Gastroesophageal sphincter (tissue), 4 donors: ENCODE measurements around the gene RHCE. TPM values are rescaled to one million over a fixed set of nuclear protein-coding genes. Genes with fewer than 3 reads are reported as not detected.
"Not testable (repeated sequence)": the region's sequence is repeated elsewhere in the genome, so short reads cannot be mapped to it uniquely, and the experiment has no call there.

ENCODE experiments used
- ATAC-seq: fragments of 150-250 bp; one replicate; pipeline ENCODE4 v1.9.1; 2016; ENCODE audit warnings: mild to moderate bottlenecking, moderate library complexity
- H3K27ac ChIP-seq, 4 donors: fragments of 200-600 bp; sonication (generic) in 3 of 4; 1 replicate in 3 of 4; 2 replicates in 1 of 4; pipeline ENCODE4 v1.5.1; 2016 to 2019
- H3K27me3 ChIP-seq: fragments of 200-600 bp; sonication (generic); one replicate; pipeline ENCODE4 v1.5.1; 2019
- H3K36me3 ChIP-seq, 2 donors: fragments of 200-600 bp; sonication (generic); one replicate each; pipeline ENCODE4 v1.5.1; 2019; ENCODE audit warnings: control low read depth in 1 of 2
- H3K4me1 ChIP-seq, 3 donors: fragments of 200-600 bp; sonication (generic); 1 replicate in 2 of 3; 2 replicates in 1 of 3; pipeline ENCODE4 v1.5.1; 2016 to 2019; ENCODE audit warnings: control low read depth in 2 of 3
- H3K4me3 ChIP-seq, 2 donors: fragments of 200-600 bp; sonication (generic); one replicate each; pipeline ENCODE4 v1.5.1; 2019; ENCODE audit warnings: mild to moderate bottlenecking in 1 of 2, moderate library complexity in 1 of 2
- H3K9me3 ChIP-seq, 3 donors: fragments of 200-600 bp; sonication (generic); one replicate each; pipeline ENCODE4 v1.5.1; 2017 to 2019; ENCODE audit warnings: control low read depth in 2 of 3
- EP300 ChIP-seq: sonication (generic); formaldehyde crosslinking; IDR thresholded peaks from one replicate; pipeline ENCODE4 v1.6.1; 2017; ENCODE audit warnings: antibody characterized with exemption, mild to moderate bottlenecking
- POLR2A ChIP-seq, 2 donors: fragments of 450-650 bp; IDR thresholded peaks; one replicate each; pipeline ENCODE4 v1.6.1; 2017; ENCODE audit warnings: antibody characterized with exemption in 2 of 2, mild to moderate bottlenecking in 2 of 2, moderate library complexity in 1 of 2
- POLR2AphosphoS5 ChIP-seq: sonication (generic); formaldehyde crosslinking; IDR thresholded peaks from one replicate; pipeline ENCODE4 v1.6.1; 2017; ENCODE audit warnings: antibody characterized with exemption
- WGBS, 2 donors: methylation state at CpG; one replicate each; pipeline ENCODE4 v1.1.5; 2018; ENCODE audit warnings: low coverage in 1 of 2; 5-methylcytosine and 5-hydroxymethylcytosine counted together
- total RNA-seq, 4 donors: library from RNA; depleted of rRNA; stranded (reverse); fragments of >200 nt; gene quantifications; one replicate each; pipeline ENCODE4 v1.1.0, GENCODE V29; 2016
- TF ChIP-seq, protein P1 (sequence below), 4 experiments: fragments of 200-600 bp in 2 of 4; fragments of 450-650 bp in 2 of 4; sonication (generic) in 1 of 4; IDR thresholded peaks; one replicate each; pipeline ENCODE4 v1.5.1; 2017 to 2019; ENCODE audit warnings: antibody characterized with exemption in 4 of 4, mild to moderate bottlenecking in 2 of 4, moderate library complexity in 2 of 4

Gene RHCE
- total RNA-seq, 4 donors from 2014 or later, result not detected

DNA sequence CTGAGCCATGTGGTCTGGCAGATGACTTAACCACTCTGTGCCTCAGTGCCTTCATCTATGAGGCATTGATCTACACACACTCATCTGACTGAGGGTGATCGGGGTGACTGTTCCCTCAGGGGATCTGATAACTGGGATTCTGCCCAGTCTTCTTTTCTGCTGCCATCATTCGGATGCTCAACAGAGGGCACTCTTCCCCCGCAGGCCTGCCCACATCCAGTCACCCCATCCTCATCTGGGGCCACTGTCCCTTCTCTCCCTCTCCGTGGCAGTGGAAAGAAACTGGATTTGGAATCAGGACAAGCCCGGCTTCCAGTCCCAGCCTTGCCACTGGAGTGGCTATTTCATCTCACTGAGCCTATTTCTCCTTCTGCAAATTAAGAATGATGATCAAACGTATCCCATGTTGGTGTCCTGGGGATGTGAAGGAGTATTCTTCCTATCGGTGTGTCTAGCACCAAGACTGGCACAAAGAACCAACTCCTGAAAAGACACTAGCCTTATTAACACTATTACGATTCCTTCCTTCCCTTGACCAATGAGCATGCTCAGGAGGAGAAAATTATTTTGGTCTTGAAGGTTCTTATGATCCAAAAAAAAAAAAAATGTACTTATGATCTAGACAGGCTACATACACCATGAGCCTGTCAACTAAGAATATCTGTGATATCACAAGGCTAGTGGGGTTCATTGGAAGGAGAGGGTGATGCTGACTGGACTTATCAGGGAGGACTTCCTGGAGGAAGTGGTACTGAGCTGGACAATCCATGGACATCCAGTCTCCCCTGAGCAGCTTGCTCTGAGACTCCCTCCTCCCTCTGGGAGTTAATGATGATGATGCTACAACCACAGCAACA, 17.4 kb downstream of the RHCE start:
- TF ChIP-seq, protein P1, sequence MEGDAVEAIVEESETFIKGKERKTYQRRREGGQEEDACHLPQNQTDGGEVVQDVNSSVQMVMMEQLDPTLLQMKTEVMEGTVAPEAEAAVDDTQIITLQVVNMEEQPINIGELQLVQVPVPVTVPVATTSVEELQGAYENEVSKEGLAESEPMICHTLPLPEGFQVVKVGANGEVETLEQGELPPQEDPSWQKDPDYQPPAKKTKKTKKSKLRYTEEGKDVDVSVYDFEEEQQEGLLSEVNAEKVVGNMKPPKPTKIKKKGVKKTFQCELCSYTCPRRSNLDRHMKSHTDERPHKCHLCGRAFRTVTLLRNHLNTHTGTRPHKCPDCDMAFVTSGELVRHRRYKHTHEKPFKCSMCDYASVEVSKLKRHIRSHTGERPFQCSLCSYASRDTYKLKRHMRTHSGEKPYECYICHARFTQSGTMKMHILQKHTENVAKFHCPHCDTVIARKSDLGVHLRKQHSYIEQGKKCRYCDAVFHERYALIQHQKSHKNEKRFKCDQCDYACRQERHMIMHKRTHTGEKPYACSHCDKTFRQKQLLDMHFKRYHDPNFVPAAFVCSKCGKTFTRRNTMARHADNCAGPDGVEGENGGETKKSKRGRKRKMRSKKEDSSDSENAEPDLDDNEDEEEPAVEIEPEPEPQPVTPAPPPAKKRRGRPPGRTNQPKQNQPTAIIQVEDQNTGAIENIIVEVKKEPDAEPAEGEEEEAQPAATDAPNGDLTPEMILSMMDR (IDR thresholded peaks at IDR 0.05), result peak in 2 of 4 experiments; percentile 12 to 45
- peak; percentile 70 for ATAC-seq
- not testable (repeated sequence) for H3K4me3 ChIP-seq, H3K9me3 ChIP-seq, H3K27me3 ChIP-seq, H3K4me1 ChIP-seq, H3K36me3 ChIP-seq, H3K27ac ChIP-seq
- WGBS, 2 donors, result no CpG with 5 or more reads among the region's 8 CpGs

DNA sequence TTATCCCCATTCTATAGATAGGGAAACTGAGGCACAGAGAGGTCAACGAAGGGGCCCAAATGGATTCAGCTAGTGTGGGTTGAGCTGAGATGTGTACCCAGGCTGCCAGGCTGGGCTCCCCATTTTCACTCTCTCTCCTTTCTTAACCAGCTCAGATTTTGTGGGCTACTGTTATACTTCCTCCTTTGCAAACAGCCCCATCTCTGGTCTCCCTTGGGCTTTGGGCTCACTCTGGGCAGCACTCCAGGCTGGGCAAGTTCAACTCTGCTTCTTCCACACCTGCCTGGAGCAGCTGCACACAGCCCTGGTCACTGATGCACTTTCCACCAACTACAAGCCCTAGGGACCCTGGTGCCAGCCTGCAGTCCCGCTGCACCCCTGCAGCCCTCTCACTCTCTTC, 22.5 kb downstream of the RHCE start:
- H3K27ac ChIP-seq, H3K4me1 ChIP-seq: not testable (repeated sequence)
- WGBS, 2 donors, result no CpG with 5 or more reads among the region's 2 CpGs

DNA sequence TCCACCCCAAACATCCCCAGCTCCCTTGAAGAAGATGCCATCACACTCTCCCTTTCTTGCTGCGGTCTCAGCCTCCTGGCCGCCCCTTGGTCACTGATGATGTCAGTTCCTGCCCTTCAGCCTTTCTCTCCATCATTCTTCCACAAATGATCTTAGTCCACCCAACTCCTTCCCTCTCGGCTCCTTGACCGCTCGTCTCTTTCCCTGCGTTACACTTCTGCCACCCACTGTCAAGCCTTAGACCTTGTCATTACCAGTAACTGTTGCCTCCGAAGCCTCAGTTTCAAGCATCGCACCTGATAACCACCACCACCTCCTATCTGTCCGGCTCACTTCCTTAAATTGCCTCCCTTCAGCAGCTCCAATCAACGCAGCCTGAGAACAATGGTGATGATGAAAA, 23.1 kb downstream of the RHCE start:
- H3K36me3 ChIP-seq, ATAC-seq, H3K9me3 ChIP-seq, H3K27me3 ChIP-seq, H3K4me1 ChIP-seq, H3K4me3 ChIP-seq, H3K27ac ChIP-seq: not testable (repeated sequence)
- WGBS, 2 donors, result 48 to 77% methylated on average over 2 to 6 of the region's 10 CpGs

More for the DNA sequence above, 22.5 kb downstream of the RHCE start:
- not testable (repeated sequence) for ATAC-seq, H3K4me3 ChIP-seq, H3K36me3 ChIP-seq, H3K9me3 ChIP-seq, H3K27me3 ChIP-seq

DNA sequence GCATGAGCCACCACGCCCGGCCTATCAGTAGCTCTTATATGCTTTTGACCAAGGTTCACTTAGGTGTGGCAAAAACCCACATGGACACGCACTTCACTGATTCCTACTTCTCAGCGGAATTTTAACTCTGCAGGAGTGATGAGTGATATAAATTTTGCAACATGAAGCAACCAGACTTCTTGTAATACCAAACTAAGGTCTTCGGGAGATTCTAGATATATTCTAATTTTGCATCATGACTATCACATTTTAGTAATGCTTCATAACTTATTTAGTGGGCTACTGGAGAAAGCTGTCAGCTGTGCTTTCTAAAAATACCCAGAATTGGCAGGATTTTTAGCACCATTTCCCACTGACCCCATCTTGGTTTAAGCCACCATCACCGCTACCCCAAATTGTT, 27.8 kb downstream of the RHCE start:
- 86 to 93% methylated on average over 3 to 6 of the region's 6 CpGs for WGBS, 2 donors
- Histone ChIP-seq H3K36me3 (no peaks in the 10 kb centered on the region), H3K9me3 (no peaks in the 10 kb centered on the region), H3K4me3 (no peak overlapping the region), H3K27ac (no peak overlapping the region), H3K4me1 (no peaks in the 10 kb centered on the region), H3K27me3 (no peaks in the 10 kb centered on the region)
- TF ChIP-seq EP300, result no peak
- no peak for TF ChIP-seq POLR2AphosphoS5
- TF ChIP-seq, protein P1 (IDR thresholded peaks at IDR 0.05), result no peak
- TF ChIP-seq POLR2A (IDR thresholded peaks at IDR 0.05), result no peak
- ATAC-seq, result no peak

DNA sequence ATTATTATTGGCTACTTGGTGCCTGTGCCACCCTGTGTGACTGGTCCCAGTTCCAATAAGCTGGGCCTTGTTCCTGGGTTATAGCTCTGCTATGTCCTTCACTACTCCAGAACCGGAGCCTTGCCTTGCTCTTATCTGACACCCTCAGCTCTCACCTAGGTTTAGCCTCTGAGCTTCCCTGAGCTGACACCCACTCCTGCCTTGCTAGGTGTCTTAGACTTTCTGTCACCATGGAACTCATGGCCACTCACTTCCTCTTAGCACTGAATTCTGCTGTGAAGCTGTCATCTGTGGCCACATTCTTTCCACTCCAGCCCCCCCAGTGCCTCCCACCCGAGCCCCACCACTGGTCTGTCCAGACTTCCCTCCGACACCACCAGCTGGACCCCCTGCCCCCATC, 30.9 kb downstream of the RHCE start:
- H3K27ac ChIP-seq, H3K4me1 ChIP-seq, ATAC-seq, H3K27me3 ChIP-seq, H3K4me3 ChIP-seq, H3K36me3 ChIP-seq, H3K9me3 ChIP-seq: not testable (repeated sequence)
- WGBS, 2 donors, result 73 to 75% methylated on average over 1 of the region's 3 CpGs

DNA sequence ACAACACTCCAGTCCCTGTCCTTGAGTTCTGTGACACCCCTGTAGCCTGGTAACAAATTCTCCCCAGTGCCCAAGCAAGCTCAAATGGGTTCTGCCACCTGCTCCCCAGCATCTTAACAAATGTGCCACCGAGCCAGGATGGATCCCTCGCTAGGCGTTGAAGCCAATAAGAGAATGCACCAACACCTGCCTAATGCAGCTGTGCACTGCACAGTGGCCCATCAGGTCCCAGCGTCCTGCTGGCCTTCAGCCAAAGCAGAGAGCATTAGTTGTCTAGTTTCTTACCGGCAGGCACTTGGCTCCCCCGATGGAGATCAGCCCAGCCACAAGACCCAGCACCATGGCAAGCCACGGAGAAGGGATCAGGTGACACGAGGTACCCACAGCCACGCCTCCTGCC, 31.9 kb downstream of the RHCE start:
- not testable (repeated sequence) for H3K36me3 ChIP-seq, H3K27me3 ChIP-seq, H3K4me1 ChIP-seq, H3K4me3 ChIP-seq, ATAC-seq, H3K9me3 ChIP-seq, H3K27ac ChIP-seq
- WGBS, 2 donors, result 90 to 96% methylated on average over 2 to 3 of the region's 9 CpGs

DNA sequence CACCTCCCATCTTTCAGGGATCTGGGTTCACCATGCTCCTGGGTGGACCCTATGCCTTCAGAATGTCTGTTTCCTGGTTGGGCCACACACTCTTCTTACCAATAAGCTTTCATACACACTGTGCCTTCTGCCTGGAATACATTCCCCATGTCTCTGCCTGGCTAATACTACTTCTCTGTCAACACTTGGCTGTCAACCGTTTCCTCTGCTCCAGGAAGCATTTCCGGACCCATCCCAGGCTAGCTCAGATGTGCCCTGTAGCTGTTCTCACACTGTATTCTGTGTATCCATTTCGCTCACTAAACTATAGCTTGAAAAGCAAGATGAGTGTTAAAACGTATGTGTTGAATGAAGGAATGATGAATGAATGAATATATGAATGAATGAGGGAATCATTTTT, 33.5 kb downstream of the RHCE start:
- H3K36me3 ChIP-seq, H3K27ac ChIP-seq, ATAC-seq, H3K9me3 ChIP-seq, H3K4me1 ChIP-seq, H3K27me3 ChIP-seq, H3K4me3 ChIP-seq: not testable (repeated sequence)
- WGBS, 2 donors, result 44 to 69% methylated on average over 3 to 4 of the region's 4 CpGs

DNA sequence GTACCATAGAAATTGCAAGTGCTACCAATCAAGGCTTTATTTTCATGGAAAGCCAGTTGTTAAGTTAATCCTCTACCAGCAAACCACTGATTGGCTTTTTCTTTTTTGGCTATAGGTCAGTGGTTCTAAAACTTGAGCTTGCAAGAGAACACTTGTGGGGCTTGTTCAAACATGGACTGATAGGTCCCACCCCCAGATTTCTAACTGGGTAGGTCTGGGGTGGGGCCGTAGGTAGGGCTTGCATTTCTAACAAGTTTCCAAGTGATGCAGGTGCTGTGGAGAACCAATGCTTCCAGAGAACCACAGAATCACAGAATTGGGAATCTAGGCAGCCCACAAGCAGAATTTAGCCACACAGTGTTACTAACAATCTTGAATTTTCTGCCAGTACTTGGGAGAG, 36.8 kb downstream of the RHCE start:
- H3K36me3 ChIP-seq, H3K4me3 ChIP-seq, H3K27ac ChIP-seq, ATAC-seq, H3K4me1 ChIP-seq, H3K9me3 ChIP-seq, H3K27me3 ChIP-seq: not testable (repeated sequence)
- no CpG with 5 or more reads among the region's 1 CpG for WGBS, 2 donors

DNA sequence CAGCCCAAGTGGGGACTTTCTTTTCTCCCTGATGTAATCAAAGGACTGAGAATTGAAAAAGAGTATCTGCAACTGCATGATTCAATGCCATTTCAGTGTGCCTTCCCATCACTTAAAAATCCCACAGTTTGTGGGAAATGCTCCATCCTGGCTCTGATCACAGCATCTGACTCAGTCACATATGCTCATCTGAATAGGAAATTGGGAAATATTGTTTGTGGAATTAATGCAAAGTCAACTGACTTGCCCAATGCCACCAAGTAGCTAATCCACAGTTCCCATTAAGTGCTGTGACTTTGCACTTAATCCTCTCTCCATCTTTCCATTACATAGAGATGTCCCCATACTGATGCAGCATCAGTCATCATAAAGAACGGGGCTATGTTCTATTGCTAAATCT, 37.5 kb downstream of the RHCE start:
- not testable (repeated sequence) for H3K4me1 ChIP-seq, H3K27me3 ChIP-seq, H3K36me3 ChIP-seq, H3K4me3 ChIP-seq, H3K27ac ChIP-seq, ATAC-seq, H3K9me3 ChIP-seq
- WGBS, 2 donors, result 100% methylated on average over 1 of the region's 1 CpG; no CpG with 5 or more reads in 1 of the 2 donors

DNA sequence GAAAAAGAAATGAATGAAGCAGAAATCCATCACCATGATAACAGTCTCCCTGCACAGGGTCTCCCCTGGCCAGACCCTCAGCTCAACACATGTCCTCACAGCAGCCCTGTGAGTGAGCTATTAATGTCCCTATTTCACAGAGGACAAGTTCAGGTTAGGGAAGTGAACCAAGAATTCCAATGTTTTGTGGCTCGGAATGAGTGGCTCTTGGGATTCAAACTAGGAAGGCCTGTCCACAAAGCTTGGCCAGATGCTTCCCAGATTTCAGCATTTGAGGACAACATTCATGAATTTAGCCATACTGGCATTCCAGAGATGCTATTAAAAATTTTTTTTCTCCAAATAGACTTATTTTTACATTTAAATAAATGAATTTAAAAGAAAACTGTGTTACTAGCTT, 38.1 kb downstream of the RHCE start:
- H3K36me3 ChIP-seq, H3K27me3 ChIP-seq, H3K4me1 ChIP-seq, H3K27ac ChIP-seq, H3K9me3 ChIP-seq, H3K4me3 ChIP-seq, ATAC-seq: not testable (repeated sequence)
- WGBS, 2 donors, result 33 to 90% methylated on average over 1 of the region's 1 CpG

DNA sequence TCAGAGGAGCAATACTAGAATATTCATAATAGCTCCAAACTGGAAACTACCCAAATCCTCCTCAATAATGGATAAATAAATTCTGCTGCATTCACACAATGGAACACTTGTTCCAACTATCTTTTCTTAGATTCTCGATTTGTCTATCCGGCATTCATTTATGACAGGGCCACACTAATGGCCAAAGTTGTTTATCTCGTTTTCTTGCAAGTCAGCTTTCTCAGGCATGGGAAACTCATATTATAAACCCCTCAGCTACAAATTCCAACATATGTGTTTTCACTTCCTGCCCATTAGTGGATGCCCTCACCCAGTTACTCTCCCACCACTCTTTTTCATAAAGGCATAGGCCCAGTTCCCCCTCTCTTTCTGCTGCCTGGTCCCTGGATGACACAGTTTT, 42.3 kb downstream of the RHCE start:
- H3K27me3 ChIP-seq, H3K4me1 ChIP-seq, H3K9me3 ChIP-seq, ATAC-seq, H3K27ac ChIP-seq, H3K36me3 ChIP-seq, H3K4me3 ChIP-seq: not testable (repeated sequence)
- 71 to 85% methylated on average over 3 of the region's 3 CpGs for WGBS, 2 donors
